Central memory CD4-positive, alpha-beta T cell (primary cell): ENCODE results near the gene IPPK.
"Not testable (repeated sequence)": the region's sequence is repeated elsewhere in the genome, so short reads cannot be mapped to it uniquely, and the experiment has no call there.

Experiments
- DNase-seq: peaks from one replicate; pipeline ENCODE4 v3.0.0; 2022

IPPK gene

DNA sequence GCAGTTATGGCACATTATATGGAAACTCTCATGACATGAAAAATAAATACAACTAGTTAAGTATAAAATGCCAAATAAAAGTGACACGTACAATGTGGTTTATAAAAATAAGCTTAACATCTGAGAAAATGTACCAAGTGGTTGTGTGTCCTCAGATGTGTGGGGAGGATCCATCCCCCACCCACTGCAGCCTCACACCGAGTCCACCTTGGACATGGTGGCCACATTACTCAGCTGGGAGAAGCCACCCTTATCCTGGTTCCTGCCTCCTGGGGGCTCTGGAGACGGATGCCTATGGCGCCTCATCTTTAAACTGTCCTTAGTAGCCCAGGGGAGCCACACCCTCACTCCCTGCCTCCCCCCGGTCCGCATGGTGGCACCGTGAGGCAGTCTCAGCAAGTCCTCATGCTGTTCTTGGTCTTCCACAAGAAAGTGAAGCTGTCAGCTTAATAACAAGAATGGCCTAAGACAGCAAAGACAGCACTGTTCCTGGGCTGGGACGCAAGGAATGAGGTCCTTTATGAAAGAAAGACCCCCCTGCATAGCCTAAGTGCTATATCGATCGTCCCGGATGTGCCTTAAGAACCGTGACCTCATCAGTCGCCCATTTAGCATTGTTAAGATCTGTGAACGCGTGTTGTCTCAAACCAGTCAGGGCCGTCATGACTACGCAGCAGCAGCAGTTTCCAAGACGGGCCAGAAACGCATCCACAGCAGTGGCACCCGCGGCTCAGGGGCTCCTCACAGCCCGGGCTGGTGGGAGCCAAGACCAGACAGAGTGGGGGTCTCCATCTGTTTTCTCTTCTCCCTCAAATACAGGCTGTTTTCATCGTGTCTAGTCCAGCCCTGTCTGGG lies 56.4 kb downstream of the IPPK start:
- DNase-seq: no peak

DNA sequence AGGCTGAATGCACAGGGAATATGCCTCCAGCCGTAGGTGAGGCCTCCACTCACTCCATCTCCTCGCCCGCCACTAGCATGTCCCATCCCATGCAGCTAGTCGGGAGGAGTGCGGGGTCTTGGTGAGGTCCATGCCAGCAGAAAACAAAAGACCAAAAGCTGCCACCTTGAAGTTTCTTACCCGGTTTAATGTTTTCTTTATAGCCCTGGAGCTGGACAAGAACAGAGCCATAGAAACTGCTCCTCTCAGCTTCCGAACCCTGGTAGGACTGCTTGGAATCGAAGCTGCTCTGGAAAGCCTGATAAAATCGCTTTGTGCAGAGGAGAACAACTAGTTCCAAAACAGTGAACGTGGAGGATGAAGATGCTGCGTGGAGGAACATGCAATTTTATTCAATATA lies 57.1 kb downstream of the IPPK start:
- DNase-seq: no peak

DNA sequence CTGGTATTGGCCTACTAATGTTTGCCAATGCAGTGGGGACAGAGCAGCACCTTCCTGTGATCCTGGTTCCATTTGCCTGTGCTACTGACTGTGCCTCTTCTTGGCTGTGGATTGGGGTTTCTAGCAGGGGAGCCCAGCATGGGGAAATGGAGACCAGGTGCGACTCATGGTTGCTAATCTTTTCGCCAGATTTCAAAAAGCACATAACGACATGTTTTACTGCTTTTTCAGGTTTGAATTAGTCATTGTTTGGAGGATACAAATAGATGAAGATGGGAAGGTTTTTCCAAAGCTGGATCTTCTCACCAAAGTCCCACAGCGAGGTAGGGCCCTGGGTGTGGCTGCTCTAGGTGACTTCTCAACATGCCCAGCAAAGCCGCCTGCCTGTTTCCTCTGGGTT lies 57.6 kb downstream of the IPPK start:
- no peak for DNase-seq

DNA sequence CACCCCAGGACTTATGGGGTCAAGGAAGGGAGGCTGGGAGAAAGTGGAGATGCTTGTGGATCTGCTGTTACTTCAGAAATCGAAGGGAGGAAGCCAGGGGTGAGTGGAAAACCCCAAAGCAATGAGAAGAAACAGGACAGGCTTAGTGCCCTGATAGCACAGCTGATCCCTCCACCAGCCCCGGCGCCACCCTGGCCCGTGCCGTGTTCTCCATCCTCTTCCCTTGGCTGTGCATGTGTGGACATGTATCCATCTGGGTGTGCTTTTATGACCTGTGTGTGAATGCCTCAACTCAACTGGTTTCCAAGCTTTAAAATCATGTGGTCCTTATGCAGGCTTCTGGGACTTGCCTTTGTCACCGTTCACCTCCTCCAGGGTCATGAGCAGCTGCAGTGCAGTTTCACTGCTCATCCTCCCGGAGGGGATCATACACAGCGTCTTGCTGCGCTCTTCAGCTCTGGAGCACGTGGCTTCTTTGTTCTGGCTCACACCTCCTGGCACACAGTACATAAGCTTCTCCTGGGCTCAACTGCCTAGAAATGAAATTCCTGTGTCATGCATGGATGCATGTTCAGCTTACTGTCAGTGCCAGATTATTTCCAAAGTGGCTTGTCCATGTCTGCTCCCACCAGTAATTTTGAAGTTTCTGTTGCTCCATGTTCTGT lies 58.2 kb downstream of the IPPK start:
- no peak for DNase-seq

DNA sequence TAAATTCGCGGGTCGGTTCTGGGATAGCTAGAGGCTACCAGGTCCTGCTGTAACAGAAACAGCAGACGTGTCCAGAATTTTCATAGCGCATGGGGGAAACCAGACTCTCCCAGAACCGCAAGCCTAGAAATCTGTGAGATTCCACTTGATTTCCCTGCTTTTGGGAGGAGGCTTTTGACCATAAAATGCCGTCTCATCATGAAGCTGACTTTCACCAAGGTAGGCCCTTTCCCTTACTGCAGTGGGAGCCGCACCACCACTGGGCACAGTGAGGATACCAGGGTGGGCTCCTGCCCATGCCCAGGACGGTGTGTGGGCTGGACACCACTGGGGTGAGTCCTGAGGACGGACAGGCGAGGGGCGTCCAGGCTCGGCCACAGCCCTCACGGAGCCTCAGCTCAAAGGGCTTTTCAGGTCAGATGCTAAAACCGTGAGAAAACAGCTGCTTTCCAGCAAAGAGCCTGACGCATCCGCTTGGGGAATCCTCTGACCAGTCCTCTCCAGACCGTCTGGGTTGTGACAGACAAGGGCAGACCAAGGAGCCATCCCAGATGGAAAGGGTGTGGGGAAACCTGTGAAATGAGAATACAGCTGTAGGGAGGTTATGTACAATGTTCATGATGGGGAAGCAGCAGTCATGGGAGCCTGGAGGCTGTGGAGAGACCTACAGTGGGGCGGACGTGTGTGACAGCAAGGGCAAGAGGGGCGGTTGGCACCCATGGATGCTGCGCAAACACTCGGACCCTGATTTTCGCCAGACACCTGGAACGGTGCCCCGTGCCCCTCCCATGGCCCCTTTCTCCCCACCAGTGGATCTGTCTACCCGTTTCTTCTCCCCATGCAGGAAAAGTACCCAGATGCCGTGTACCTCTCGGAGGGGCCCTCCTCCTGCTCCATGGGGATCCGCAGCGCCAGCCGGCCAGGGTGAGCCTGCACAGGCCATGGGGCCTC lies 59.2 kb downstream of the IPPK start:
- DNase-seq: no peak

DNA sequence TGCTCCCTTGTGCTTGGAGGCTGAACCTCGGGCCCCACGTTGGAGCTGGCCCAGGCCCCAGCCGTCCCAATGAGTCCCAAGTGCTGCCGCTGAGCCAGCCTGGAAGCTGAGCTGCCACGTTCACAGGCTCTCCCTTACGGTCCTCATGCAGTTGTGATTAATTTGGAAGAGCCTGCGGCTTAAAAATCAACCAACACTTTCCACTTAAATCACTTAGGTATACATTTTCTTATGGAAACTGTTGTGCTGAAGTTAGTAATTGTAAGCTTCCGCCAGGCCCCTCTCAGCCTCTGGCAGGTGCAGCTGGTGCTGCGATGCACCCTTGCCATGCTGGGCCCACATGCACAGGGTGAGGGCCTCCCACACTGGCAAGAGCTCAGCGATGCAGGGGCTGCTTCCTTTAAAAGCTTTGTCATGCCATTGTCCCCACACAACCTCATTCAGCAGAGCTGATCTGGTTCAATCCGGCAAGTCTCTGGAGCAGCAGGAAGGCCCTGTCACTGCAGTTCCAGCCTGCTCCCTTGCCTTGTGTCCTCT lies 61.0 kb downstream of the IPPK start:
- no peak for DNase-seq

DNA sequence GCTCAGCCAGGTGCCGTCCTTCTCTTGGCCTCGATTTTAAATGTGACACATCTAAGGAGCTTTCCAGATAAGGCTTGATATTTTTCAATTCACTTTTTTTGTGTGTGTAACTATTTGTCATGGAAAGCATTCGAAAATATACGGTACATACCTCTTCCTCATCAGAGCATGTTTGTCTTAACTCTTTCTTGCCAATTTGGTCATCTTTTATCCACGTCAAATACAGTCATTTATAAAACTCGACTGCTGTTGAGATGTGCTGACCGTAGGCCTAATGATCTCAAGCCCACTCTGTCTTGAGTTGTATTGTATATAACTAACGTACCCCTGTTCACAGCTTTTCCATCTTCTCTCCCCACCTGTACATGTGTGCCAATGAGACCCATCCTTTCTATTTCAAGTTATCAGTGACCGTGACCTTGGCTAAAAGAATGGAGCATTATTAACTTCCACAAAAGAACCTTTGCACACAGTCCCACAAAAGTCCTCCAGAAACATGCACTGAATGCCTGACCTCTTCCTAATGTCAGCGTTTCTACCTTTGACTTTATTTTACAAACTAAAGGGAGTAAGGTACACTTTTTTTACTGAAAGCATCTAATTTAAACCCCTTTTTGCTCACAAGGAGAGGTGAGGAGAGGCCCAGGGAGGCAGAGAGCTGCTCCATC lies 61.6 kb downstream of the IPPK start:
- DNase-seq: no peak

DNA sequence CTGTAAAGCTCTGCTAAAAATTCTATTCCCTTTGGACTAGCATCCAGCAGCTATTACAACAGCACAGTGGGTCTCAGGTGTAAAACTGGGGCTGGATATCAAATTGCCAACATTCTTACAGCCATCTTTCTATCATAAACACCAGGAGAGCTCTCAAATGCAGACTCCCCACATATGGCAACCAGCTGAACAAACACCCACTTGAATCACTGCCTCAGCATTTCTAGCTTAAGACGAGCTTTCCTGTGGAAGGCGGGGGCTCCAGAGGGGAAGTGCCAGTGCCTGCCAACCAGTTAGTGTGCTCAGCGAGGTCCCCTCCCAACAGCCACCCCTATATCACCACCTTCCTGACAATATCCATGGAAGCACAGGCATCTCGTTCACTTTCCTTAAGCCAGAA lies 62.2 kb downstream of the IPPK start:
- DNase-seq: no peak

DNA sequence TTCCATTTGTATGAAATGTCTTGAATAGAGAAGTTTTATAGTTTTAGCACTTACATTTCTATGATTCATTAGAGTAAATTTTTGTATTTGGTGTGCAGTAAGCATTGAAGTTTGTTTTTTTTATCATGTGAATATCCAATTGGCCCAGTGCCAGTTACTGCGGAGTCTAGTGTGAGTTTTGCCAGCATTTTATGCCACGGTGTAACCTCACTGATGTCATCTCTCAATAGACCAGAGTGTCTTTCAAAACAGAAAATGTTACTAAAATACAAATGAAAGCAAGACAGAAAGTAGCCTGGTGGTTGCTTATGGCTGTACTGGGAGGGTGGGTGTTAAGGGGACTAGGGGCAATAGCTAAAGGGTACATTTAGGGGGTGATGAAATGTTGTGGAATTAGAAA lies 62.8 kb downstream of the IPPK start:
- no peak for DNase-seq

DNA sequence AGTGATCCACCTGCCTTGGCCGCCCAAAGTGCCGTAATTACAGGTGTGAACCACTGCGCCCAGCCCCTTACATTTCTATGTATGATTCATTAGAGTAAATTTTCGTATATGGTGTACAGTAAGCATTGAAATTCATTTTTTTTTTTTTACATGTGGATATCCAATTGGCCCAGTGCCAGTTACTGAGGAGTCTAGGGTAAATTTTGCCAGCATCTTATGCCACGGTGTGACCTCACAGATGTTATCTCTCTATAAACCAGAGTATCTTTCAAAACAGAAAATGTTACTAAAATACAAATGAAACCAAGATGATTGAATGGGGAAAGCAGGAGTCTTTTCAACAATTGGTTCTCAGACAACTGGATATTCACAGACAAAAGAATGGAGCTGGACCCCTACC lies 64.7 kb downstream of the IPPK start:
- DNase-seq: no peak

DNA sequence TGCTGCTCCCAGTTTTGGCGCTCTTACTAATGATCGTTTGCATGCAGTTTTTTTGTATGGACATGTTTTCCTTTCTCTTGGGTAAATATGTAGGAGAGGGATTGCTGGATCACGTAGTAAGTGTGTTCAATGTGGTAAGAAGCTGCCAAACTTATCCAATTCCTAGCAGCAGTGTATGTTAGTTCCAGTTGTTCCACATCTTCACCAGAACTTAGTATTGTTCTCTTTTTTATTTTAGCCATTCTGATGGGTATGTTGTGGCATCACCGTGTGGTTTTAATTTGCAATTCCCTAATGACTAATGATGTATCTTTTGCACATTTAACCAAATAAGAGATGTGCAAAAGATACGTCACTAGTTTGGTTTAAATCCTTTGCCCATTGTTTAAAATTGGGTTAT lies 65.9 kb downstream of the IPPK start:
- no peak for DNase-seq

DNA sequence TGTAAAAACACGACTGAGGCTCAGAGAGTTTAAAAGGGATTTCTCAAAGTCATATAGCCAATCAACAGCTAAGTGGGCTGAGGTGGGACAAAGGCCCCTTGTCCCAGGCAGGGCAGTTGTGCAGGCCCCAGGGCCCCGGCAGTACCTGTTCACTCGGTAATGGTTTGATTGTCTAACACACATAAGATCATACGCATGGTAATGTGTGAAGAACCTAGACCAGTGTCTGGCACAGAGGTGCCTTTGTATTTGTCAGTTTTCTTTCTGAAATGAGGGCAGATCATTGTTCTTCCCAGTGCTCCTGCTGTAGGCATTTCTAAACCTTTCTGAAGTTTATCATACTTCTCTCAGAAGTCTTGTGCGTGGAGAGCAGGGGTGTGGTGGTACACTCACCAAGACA lies 66.8 kb downstream of the IPPK start:
- no peak for DNase-seq

DNA sequence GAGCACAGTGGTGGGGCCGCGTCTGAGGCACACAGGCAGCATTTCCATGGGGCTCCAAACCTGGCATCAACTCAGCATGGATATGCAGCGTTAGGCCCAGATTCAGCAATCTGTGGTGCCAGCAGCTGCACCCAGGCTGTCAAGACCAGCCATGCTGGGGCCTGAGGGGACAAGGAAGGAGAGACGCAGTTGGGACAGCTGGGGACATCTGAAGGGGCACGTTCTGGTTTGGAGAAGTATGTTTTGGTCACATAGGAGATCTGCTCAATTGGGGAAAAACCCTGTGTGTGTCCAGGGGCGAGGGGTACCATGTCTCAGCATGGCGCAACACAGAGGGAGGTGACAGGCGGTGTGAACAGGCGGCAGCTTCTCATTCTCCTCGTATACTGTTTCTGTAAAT lies 67.5 kb downstream of the IPPK start:
- no peak for DNase-seq

DNA sequence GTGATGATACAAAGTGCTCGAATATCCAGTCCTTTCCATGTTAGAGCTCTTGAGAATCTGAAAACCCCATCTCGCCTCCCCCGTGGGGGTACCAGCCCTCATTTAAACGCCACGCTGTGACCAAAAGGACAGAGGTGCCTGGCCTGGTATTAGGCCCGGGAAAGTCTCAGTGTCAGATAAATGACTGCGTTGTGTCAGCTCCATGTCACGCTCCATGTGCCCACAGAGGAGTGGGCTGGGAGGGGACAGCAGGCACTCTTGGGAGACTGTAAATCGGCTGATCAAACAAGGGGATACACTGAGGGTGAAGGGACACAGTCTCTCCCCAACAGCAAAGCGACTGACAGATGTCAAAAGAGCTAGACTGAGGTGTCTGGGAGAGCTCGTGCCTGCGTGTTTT lies 68.5 kb downstream of the IPPK start:
- DNase-seq: no peak

DNA sequence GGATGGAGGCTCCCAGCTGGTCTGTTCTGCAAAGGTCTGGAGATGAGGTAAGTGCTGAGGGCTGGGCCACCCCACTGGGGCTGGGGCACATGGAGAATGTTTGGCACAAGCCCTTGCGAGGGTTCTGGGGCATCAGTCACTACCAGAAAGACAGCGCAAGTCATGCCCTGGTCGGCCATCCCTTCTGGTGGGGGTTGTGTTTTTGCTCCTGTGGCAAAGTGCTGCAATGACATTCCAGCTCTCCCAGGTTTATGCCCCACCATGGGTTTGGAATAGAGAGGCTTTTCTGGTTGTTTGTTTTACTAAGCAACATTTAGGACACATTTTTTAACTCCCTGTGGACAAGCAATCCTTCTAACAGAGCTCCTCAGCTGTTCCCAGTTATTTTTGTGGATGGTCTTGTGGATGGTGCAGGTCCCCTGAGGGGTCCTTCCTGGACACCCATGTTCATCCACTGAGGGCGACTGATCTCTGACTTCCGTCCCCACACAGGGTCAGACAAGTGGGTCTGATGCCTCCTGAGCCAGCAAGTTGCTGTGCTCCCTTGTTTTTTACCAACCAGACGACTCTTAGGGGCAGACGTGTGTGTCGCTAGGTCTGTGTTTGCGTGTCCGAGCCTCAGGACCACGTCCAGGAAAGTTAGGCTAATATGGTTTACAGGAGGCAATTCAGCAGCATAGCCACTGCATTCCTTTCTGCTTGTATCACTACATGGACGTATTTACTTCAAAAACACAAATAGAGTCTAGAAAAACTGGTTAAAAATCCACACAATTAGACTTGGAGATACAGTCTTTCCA lies 69.3 kb downstream of the IPPK start:
- no peak for DNase-seq

DNA sequence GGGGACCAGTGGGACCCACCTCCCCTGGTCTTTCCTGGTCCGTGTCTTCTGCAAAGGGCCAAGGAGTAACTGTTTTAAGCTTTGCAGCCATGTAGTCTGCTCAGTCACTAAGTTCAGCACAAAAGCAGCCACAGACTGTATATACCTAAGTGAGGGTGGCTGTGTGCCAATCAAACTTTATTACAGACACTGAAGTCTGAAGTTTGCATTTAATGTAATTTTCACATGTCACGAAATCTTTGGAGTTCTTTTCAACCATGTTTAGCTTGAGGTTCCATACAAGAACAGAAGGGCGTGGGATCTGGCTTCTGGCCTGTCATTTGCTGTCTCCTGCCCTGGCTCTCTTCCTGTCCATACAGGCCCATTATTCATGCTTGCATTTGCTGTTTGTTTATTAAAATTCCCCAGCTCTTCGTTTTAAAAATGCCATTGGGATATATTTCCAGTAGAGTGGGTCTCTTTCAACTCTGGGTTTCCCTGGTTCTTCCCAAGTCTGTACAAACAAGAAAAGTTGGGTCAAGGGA lies 69.9 kb downstream of the IPPK start:
- DNase-seq: no peak

DNA sequence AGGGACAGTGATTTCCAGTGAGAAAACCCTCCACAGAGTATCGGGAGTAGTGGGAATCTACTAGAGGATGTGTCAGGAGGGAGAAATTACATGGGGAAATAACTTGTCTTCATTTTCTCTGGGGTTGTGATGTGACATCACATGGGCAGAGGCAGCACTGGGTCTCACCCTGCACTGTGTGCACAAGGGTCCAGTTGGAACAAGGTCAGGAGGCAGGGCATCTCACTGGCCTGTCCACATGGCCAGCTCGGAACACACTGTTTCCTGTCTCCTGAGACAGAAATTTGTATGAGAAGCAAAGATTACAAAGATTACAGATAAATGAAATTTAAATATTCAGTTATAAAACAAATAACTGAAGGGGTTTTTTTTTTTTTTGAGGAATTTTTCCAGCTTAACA lies 71.5 kb downstream of the IPPK start:
- DNase-seq: no peak

DNA sequence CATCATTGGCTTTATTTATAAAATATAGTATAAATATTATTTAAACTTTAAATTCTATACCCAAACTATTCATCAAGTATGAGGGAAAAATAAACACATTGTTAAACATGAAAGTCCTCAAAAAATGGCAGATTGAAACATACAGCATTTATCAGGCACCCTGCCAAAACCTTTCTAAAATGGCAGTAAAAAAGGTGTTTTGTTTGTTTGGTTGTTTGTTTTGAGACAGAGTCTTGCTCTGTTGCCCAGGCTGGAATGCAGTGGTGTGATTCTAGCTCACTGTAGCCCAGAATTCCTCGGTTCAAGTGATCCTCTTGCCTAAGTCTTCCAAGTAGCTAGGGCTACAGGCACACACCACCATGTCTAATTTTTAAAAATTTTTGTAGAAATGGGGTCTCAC lies 74.0 kb downstream of the IPPK start:
- DNase-seq: no peak

DNA sequence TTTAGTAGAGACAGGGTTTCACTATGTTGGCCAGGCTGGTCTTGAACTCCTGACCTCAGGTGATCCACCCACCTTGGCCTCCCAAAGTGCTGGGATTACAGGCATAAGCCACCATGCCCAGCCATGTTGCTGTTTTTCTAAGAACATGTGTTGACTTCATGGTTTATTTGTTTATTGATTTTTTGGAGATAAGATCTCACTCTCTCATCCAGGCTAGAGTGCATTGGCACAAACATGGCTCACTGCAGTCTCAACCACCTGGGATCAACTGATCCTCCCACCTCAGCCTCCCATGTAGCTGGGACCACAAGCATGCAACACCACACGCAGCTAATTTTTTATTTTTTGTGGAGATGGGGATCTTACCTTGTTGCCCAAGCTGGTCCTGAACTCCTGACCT lies 74.9 kb downstream of the IPPK start:
- DNase-seq: not testable (repeated sequence)

DNA sequence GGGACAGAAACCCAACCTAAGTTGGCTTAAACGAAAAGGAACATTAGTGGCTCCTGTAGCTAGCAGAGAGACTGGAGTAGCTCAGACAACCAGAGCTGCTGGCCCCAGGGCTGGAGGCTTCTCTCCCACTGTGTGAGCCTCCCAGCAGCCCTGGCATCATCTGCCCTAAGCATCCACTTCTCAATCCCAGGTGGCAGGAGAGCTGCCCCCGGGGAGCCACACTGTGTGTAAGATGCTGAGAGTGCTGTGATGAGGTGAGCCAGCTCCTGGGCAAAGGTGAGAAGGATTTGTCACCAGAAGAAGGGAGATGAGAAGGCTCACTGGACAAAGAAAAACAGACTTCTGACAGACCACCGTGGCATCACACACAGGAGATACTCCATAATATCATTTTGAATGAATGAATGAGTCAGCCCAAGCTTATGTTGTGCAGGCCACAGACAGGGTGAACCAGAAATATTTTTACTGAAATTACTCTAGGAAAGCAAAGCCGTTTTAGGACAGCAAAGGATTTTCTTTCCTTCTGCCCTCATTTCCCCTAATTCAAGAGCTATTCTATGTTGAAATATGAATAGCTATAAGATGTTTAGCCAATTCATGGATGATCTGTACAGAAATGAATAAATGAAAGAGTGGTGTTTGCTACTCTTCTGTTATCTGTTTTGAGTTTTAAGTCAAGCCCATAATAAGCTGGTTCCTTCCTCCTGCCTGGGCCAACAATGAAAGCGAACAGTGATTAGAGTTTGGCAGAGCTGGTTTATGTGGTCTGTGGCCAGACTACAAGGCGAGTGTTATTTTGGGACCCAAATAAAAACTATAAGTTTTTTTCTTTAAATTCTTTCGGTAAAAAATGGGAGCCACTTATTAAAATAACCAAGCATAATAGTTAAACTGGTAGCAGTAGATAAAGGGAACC lies 76.7 kb downstream of the IPPK start:
- no peak for DNase-seq
